ENCODE results near the gene LRRC59.
"Not testable (repeated sequence)": the region's sequence is repeated elsewhere in the genome, so short reads cannot be mapped to it uniquely, and the experiment has no call there.

LRRC59 gene

GRCh38 chr17:50397111-50397918 lies at the start of gene LRRC59:
Gene LRRC59 (minus strand): TSS chr17:50397523. CDS start chr17:50397317, 206 bp downstream.
- peak; percentile 86 for DNase-seq

- DNase-seq = no peak
These were observed 48.5 kb upstream of the LRRC59 start for GRCh38 chr17:50445730-50446325.

GRCh38 chr17:50444841-50445715 lies 47.8 kb upstream of the LRRC59 start:
- no peak for DNase-seq

GRCh38 chr17:50443505-50443974 lies 46.2 kb upstream of the LRRC59 start:
- DNase-seq = no peak

- DNase-seq = no peak
These were observed 43.8 kb upstream of the LRRC59 start for GRCh38 chr17:50440838-50441829.

- DNase-seq = no peak
These were observed 43.0 kb upstream of the LRRC59 start for GRCh38 chr17:50440172-50440837.

GRCh38 chr17:50439008-50439407 lies 41.7 kb upstream of the LRRC59 start:
- DNase-seq = no peak

GRCh38 chr17:50437409-50437808 lies 40.1 kb upstream of the LRRC59 start:
- no peak for DNase-seq

GRCh38 chr17:50432125-50432762 lies 34.9 kb upstream of the LRRC59 start:
- DNase-seq = no peak

- no peak for DNase-seq
These were observed 33.7 kb upstream of the LRRC59 start for GRCh38 chr17:50430821-50431618.

- no peak for DNase-seq
These were observed 32.5 kb upstream of the LRRC59 start for GRCh38 chr17:50429793-50430192.

- no peak for DNase-seq
These were observed 31.6 kb upstream of the LRRC59 start for GRCh38 chr17:50428831-50429424.

GRCh38 chr17:50428126-50428525 lies 30.8 kb upstream of the LRRC59 start:
- not testable (repeated sequence) for DNase-seq

- peak; percentile 1 for DNase-seq
These were observed 29.8 kb upstream of the LRRC59 start for GRCh38 chr17:50426814-50427787.

GRCh38 chr17:50426472-50426782 lies 29.1 kb upstream of the LRRC59 start:
- no peak for DNase-seq

- DNase-seq = peak; percentile 74
These were observed 28.6 kb upstream of the LRRC59 start, which contains the start of gene ACSF2 for GRCh38 chr17:50425682-50426471. Gene ACSF2 (plus strand): TSS chr17:50426218. CDS start chr17:50426262, 44 bp downstream.

- no peak for DNase-seq
These were observed 27.8 kb upstream of the LRRC59 start for GRCh38 chr17:50424996-50425681.
